ENCODE measurements around the gene SLAMF7. TPM values are rescaled to one million over a fixed set of nuclear protein-coding genes. Genes with fewer than 3 reads are reported as not detected.
"Not testable (repeated sequence)": the region's sequence is repeated elsewhere in the genome, so short reads cannot be mapped to it uniquely, and the experiment has no call there.

The SLAMF7 gene
- total RNA-seq, 1 donor from 2014 or later, result 0.08 TPM

- Histone ChIP-seq H3K27me3 (ENCODE audit: control insufficient read depth, insufficient read depth, low read length) (no peaks in the 10 kb centered on the region), H3K36me3 (ENCODE audit: control insufficient read depth, insufficient read depth, low read length) (no peaks in the 10 kb centered on the region), H3K4me3 (ENCODE audit: low read depth, low read length) (no peak overlapping the region)
- TF ChIP-seq CTCF (IDR thresholded peaks at IDR 0.05; ENCODE audit: insufficient read depth, low read length, poor library complexity, severe bottlenecking), result no peak
- no peak for DNase-seq (ENCODE audit: low read depth)
These were observed 28.4 kb upstream of the SLAMF7 start for GRCh38 chr1:160710517-160711252.

GRCh38 chr1:160711276-160711601, 27.8 kb upstream of the SLAMF7 start:
- DNase-seq (ENCODE audit: low read depth), result no peak
- no peak overlapping the region for H3K4me3 ChIP-seq (ENCODE audit: low read depth, low read length)
- H3K27me3 ChIP-seq (ENCODE audit: control insufficient read depth, insufficient read depth, low read length), result no peaks in the 10 kb centered on the region
- no peak for TF ChIP-seq CTCF (IDR thresholded peaks at IDR 0.05; ENCODE audit: insufficient read depth, low read length, poor library complexity, severe bottlenecking)
- H3K36me3 ChIP-seq (ENCODE audit: control insufficient read depth, insufficient read depth, low read length), result no peaks in the 10 kb centered on the region

- no peaks in the 10 kb centered on the region for H3K36me3 ChIP-seq (ENCODE audit: control insufficient read depth, insufficient read depth, low read length)
- no peaks in the 10 kb centered on the region for H3K27me3 ChIP-seq (ENCODE audit: control insufficient read depth, insufficient read depth, low read length)
- DNase-seq (ENCODE audit: low read depth), result no peak
- H3K4me3 ChIP-seq (ENCODE audit: low read depth, low read length), result no peak within 1 kb of the TSS
- no peak for TF ChIP-seq CTCF (IDR thresholded peaks at IDR 0.05; ENCODE audit: insufficient read depth, low read length, poor library complexity, severe bottlenecking)
These were observed 27.3 kb upstream of the SLAMF7 start, which contains the start of gene CD48 for GRCh38 chr1:160711602-160712311. Gene CD48, minus strand, starts transcription at chr1:160711822. Its CDS starts 59 bp downstream, at chr1:160711763.

- H3K36me3 ChIP-seq (ENCODE audit: control insufficient read depth, insufficient read depth, low read length); H3K27me3 ChIP-seq (ENCODE audit: control insufficient read depth, insufficient read depth, low read length); DNase-seq (ENCODE audit: low read depth); H3K4me3 ChIP-seq (ENCODE audit: low read depth, low read length): not testable (repeated sequence)
These were observed 26.4 kb upstream of the SLAMF7 start for GRCh38 chr1:160712525-160713080.

GRCh38 chr1:160713161-160713560, 25.9 kb upstream of the SLAMF7 start:
- Histone ChIP-seq H3K4me3 (ENCODE audit: low read depth, low read length) (no peak overlapping the region), H3K36me3 (ENCODE audit: control insufficient read depth, insufficient read depth, low read length) (no peaks in the 10 kb centered on the region), H3K27me3 (ENCODE audit: control insufficient read depth, insufficient read depth, low read length) (no peaks in the 10 kb centered on the region)
- DNase-seq (ENCODE audit: low read depth), result no peak
- TF ChIP-seq CTCF (IDR thresholded peaks at IDR 0.05; ENCODE audit: insufficient read depth, low read length, poor library complexity, severe bottlenecking), result no peak

- not testable (repeated sequence) for H3K4me3 ChIP-seq (ENCODE audit: low read depth, low read length); H3K36me3 ChIP-seq (ENCODE audit: control insufficient read depth, insufficient read depth, low read length); H3K27me3 ChIP-seq (ENCODE audit: control insufficient read depth, insufficient read depth, low read length); DNase-seq (ENCODE audit: low read depth)
These were observed 24.9 kb upstream of the SLAMF7 start for GRCh38 chr1:160714034-160714648.

Data from kidney epithelial cell (primary cell).